Caco-2 (cell line): ENCODE data around the gene SCP2. TPM values are rescaled to one million over a fixed set of nuclear protein-coding genes. Genes with fewer than 3 reads are reported as not detected.

Experiments used
- BruUV-seq: library from RNA; stranded (reverse); fragments of 400-500 nt; replicated peaks from 2 replicates; lab custom pipeline; 2021; lab: Mats Ljungman, UMichigan
- CTCF ChIA-PET: fragments of 300-600 bp; sonication (Branson Sonifier 250); formaldehyde crosslinking; loops from one replicate; lab custom pipeline; 2022; ENCODE audit warnings: antibody characterized with exemption; lab: Charles Lee
- POLR2A ChIA-PET: fragments of 300-600 bp; sonication (Branson Sonifier 250); formaldehyde crosslinking; loops from one replicate; lab custom pipeline; 2022; ENCODE audit warnings: antibody characterized with exemption; lab: Charles Lee
- DNase-seq, 2 experiments: peaks; one replicate each; pipeline versions ENCODE4 v3.0.0 to v3.0.0-alpha.2; 2020 to 2022
- H3K27me3 ChIP-seq: replicated peaks from 2 replicates; pipeline ENCODE4 v1.6.0; 2011; ENCODE audit warnings: low read length; ENCODE audit not compliant: control insufficient read depth, insufficient read depth
- H3K36me3 ChIP-seq: 2 replicates; pipeline ENCODE4 v1.5.1; 2011; ENCODE audit warnings: low read length; ENCODE audit not compliant: control insufficient read depth, insufficient read depth
- H3K4me1 ChIP-seq: fragments of 250-450 bp; sonication (Bioruptor Pico); 2 replicates; pipeline ENCODE4 v1.5.1; 2020; ENCODE audit warnings: mild to moderate bottlenecking
- H3K4me3 ChIP-seq: 2 replicates; pipeline ENCODE4 v1.5.1; 2011; ENCODE audit warnings: low read depth, mild to moderate bottlenecking, control low read depth, low read length
- H3K9me3 ChIP-seq: fragments of 250-450 bp; sonication (Bioruptor Pico); 2 replicates; pipeline ENCODE4 v1.5.1; 2020; ENCODE audit warnings: mild to moderate bottlenecking, moderate library complexity
- H3K27ac Mint-ChIP-seq: one replicate; pipeline ENCODE4 v1.8.0; 2022; ENCODE audit warnings: mixed read lengths; ENCODE audit not compliant: unreplicated experiment
- H3K27me3 Mint-ChIP-seq: one replicate; pipeline ENCODE4 v1.8.0; 2022; ENCODE audit warnings: mixed read lengths; ENCODE audit not compliant: insufficient read depth, unreplicated experiment
- H3K36me3 Mint-ChIP-seq: one replicate; pipeline ENCODE4 v1.8.0; 2022; ENCODE audit warnings: mild to moderate bottlenecking, mixed read lengths; ENCODE audit not compliant: insufficient read depth, unreplicated experiment
- H3K4me1 Mint-ChIP-seq: one replicate; pipeline ENCODE4 v1.8.0; 2022; ENCODE audit warnings: low read depth, mixed read lengths; ENCODE audit not compliant: unreplicated experiment
- H3K4me3 Mint-ChIP-seq: one replicate; pipeline ENCODE4 v1.8.0; 2022; ENCODE audit warnings: mild to moderate bottlenecking, moderate library complexity, mixed read lengths; ENCODE audit not compliant: unreplicated experiment
- H3K9me3 Mint-ChIP-seq: one replicate; pipeline ENCODE4 v1.8.0; 2022; ENCODE audit warnings: mixed read lengths; ENCODE audit not compliant: unreplicated experiment
- intact Hi-C: fragments of 100-400 bp; cut with micrococcal nuclease; formaldehyde crosslinking; loops from one replicate; pipeline ENCODE4 v1.10.0; 2022; ENCODE audit not compliant: unreplicated experiment
- total RNA-seq: library from RNA; stranded (reverse); gene quantifications from 2 replicates; pipeline ENCODE4 v1.2.3, GENCODE V29; 2022
- TF ChIP-seq, protein P1 (sequence below), 2 experiments: fragments of 200-600 bp in 1 of 2; IDR thresholded peaks; 1 replicate in 1 of 2; 2 replicates in 1 of 2; pipeline versions ENCODE4 v1.5.1 to v1.8.0; 2011 to 2022; ENCODE audit warnings: antibody characterized with exemption in 1 of 2, control low read depth in 1 of 2, inconsistent platforms in 1 of 2, low read depth in 1 of 2, low read length in 1 of 2, mild to moderate bottlenecking in 1 of 2, moderate library complexity in 1 of 2; ENCODE audit not compliant: insufficient read depth in 1 of 2, severe bottlenecking in 1 of 2, unreplicated experiment in 1 of 2

SCP2 gene
- total RNA-seq, 1 experiment from 2014 or later, result 67.0 TPM

DNA sequence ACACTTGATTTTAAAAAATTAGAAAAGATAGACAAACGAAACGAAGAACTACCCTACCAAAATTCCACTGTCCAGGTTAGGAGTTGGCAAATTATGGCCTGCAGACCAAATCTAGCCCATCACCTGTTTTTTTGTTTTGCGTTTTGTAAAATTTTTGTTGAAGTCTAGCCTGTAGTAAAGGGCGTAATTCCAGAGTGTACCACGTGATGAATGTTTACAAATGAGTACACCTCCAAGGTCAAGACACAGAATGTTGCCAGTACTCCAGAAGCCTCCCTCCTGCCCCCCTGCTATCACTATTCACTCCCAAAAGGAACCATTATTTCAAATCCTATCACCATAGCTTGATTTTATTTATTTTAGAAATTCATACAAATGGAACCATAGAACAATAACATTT lies 117.8 kb downstream of the SCP2 start:
- TF ChIP-seq, protein P1, sequence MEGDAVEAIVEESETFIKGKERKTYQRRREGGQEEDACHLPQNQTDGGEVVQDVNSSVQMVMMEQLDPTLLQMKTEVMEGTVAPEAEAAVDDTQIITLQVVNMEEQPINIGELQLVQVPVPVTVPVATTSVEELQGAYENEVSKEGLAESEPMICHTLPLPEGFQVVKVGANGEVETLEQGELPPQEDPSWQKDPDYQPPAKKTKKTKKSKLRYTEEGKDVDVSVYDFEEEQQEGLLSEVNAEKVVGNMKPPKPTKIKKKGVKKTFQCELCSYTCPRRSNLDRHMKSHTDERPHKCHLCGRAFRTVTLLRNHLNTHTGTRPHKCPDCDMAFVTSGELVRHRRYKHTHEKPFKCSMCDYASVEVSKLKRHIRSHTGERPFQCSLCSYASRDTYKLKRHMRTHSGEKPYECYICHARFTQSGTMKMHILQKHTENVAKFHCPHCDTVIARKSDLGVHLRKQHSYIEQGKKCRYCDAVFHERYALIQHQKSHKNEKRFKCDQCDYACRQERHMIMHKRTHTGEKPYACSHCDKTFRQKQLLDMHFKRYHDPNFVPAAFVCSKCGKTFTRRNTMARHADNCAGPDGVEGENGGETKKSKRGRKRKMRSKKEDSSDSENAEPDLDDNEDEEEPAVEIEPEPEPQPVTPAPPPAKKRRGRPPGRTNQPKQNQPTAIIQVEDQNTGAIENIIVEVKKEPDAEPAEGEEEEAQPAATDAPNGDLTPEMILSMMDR (IDR thresholded peaks at IDR 0.05; ENCODE audit: insufficient read depth in 1 of 2, low read depth in 1 of 2, low read length in 1 of 2, severe bottlenecking in 1 of 2, unreplicated experiment in 1 of 2), result no peak
- DNase-seq, result no peak
- H3K4me1 ChIP-seq, result no peaks in the 10 kb centered on the region
- H3K4me1 Mint-ChIP-seq, result no peaks in the 10 kb centered on the region
- H3K4me3 Mint-ChIP-seq, result no peak overlapping the region
- CTCF ChIA-PET, result no interaction called here
- H3K9me3 ChIP-seq, result no peaks in the 10 kb centered on the region
- no peaks in the 10 kb centered on the region for H3K27me3 Mint-ChIP-seq
- H3K27me3 ChIP-seq, result no peaks in the 10 kb centered on the region
- BruUV-seq, result no TSS peak
- H3K4me3 ChIP-seq, result no peak overlapping the region
- POLR2A ChIA-PET, result no interaction called here
- intact Hi-C loops, result no loop called here
- H3K36me3 Mint-ChIP-seq, result peaks cover 8% of the 10 kb centered on the region
- H3K9me3 Mint-ChIP-seq, result no peaks in the 10 kb centered on the region
- H3K36me3 ChIP-seq, result no peaks in the 10 kb centered on the region
- no peak overlapping the region for H3K27ac Mint-ChIP-seq

DNA sequence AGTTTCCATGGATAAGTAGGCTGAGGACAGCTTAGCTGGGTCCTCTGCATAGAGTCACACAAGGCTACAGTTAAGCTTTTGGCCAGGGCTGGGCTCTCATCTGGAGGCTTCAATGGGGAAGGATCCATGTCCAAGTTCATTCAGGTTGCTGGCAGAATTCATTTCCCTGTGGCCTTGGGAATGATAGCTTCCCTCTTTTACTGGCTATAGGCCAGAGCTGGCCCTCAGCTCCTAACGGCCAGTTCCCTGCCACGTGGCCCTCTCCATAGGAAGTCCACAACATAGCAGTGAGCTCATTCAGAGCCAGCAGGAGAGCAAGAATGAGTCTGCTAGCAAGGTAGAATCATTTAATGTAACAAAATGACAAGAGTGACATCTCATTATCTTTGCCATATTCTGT lies 119.9 kb downstream of the SCP2 start:
- intact Hi-C loops, result no loop called here
- no TSS peak for BruUV-seq
- TF ChIP-seq, protein P1 (IDR thresholded peaks at IDR 0.05; ENCODE audit: insufficient read depth in 1 of 2, low read depth in 1 of 2, low read length in 1 of 2, severe bottlenecking in 1 of 2, unreplicated experiment in 1 of 2), result no peak
- H3K36me3 ChIP-seq, result no peaks in the 10 kb centered on the region
- H3K4me1 ChIP-seq, result no peaks in the 10 kb centered on the region
- POLR2A ChIA-PET, result no interaction called here
- CTCF ChIA-PET, result no interaction called here
- no peak overlapping the region for H3K4me3 ChIP-seq
- no peaks in the 10 kb centered on the region for H3K27me3 ChIP-seq
- Mint-ChIP-seq H3K36me3 (no peaks in the 10 kb centered on the region), H3K4me1 (no peaks in the 10 kb centered on the region), H3K4me3 (no peak overlapping the region), H3K27me3 (no peaks in the 10 kb centered on the region), H3K27ac (no peak overlapping the region), H3K9me3 (no peaks in the 10 kb centered on the region)
- no peaks in the 10 kb centered on the region for H3K9me3 ChIP-seq
- no peak for DNase-seq

DNA sequence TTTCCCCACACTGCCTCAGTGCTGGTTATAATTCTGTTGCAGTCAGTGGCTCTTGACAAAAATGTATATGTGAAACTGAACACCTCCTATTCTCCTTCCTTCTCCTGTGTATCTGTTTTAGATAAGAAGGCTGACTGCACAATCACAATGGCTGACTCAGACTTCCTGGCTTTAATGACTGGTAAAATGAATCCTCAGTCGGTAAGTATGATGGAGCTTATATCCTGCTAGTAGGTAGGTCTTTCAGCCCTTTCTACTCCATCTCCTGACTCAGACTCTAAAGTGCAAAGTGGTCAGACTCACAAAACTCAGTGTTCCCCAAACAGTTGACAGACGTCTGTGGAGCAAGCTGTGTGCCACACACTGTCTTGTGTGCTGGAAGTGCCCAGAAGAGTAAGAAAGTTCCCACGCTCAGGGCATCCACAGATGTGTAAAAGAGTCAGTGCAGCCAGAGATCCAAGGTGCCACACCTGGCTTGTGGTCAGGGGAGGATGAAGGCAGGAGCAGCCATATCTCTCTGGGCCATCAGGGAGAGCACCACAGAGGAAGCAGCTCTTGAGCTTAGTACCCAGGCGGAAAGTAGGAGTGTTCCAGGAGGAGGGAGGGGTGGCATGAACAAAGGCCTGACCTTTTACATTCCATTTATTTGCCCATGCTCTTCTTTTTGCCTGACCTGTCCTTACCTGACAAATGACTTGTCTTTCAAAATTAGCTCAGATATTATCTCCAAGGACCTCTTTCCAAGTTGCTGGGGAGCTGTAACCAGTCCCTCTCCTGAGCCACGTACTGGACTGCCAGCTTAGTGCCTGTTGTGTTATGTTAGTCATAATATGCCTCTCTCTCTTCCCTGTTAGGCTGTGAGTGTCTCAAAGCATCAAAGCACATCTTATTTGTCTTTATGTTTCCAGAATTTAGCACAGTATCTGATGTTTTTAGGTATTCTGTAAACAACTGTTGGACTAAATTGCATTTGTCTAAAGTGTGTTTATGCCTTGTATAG lies 121.0 kb downstream of the SCP2 start:
- H3K27me3 Mint-ChIP-seq, result no peaks in the 10 kb centered on the region
- TF ChIP-seq, protein P1 (IDR thresholded peaks at IDR 0.05; ENCODE audit: insufficient read depth in 1 of 2, low read depth in 1 of 2, low read length in 1 of 2, severe bottlenecking in 1 of 2, unreplicated experiment in 1 of 2), result no peak
- H3K36me3 Mint-ChIP-seq, result no peaks in the 10 kb centered on the region
- H3K4me1 Mint-ChIP-seq, result no peaks in the 10 kb centered on the region
- intact Hi-C loops, result no loop called here
- H3K9me3 ChIP-seq, result no peaks in the 10 kb centered on the region
- H3K9me3 Mint-ChIP-seq, result no peaks in the 10 kb centered on the region
- no peaks in the 10 kb centered on the region for H3K36me3 ChIP-seq
- no peaks in the 10 kb centered on the region for H3K4me1 ChIP-seq
- no peak for DNase-seq
- no peak overlapping the region for H3K4me3 Mint-ChIP-seq
- no peaks in the 10 kb centered on the region for H3K27me3 ChIP-seq
- ChIA-PET POLR2A (no interaction called here), CTCF (no interaction called here)
- no TSS peak for BruUV-seq
- no peak overlapping the region for H3K27ac Mint-ChIP-seq
- no peak overlapping the region for H3K4me3 ChIP-seq
